ENCODE results near the gene CD40LG. TPM values are rescaled to one million over a fixed set of nuclear protein-coding genes. Genes with fewer than 3 reads are reported as not detected.

CD40LG gene
- total RNA-seq, 1 donor from 2014 or later, result not detected

DNA sequence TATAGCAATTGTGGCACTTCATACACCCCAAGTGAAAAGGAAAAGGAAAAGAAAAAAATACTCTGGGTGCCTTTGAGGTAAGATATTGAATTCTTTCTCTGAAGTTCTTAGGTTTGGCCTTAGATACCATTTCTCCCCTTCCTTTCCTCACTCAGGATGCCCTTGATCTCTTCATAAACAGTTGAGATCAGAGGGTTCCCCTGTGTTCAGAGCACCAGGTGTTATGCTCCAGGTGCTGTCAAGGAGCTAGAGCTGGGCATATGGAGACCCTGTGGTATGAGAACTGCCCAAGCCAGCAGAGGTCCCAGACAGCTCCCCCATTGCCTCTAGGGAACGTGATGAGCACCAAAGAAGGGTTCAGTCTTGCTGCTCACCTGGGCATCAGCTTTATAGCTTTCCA, 17.1 kb upstream of the CD40LG start:
- H3K36me3 Mint-ChIP-seq (ENCODE audit: low read depth), result no peaks in the 10 kb centered on the region
- H3K9me3 Mint-ChIP-seq (ENCODE audit: low read depth), result peaks cover 4% of the 10 kb centered on the region
- TF ChIP-seq, protein P1, sequence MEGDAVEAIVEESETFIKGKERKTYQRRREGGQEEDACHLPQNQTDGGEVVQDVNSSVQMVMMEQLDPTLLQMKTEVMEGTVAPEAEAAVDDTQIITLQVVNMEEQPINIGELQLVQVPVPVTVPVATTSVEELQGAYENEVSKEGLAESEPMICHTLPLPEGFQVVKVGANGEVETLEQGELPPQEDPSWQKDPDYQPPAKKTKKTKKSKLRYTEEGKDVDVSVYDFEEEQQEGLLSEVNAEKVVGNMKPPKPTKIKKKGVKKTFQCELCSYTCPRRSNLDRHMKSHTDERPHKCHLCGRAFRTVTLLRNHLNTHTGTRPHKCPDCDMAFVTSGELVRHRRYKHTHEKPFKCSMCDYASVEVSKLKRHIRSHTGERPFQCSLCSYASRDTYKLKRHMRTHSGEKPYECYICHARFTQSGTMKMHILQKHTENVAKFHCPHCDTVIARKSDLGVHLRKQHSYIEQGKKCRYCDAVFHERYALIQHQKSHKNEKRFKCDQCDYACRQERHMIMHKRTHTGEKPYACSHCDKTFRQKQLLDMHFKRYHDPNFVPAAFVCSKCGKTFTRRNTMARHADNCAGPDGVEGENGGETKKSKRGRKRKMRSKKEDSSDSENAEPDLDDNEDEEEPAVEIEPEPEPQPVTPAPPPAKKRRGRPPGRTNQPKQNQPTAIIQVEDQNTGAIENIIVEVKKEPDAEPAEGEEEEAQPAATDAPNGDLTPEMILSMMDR (IDR thresholded peaks at IDR 0.05), result no peak
- no peaks in the 10 kb centered on the region for H3K4me1 Mint-ChIP-seq (ENCODE audit: low read depth)
- H3K27me3 Mint-ChIP-seq (ENCODE audit: low read depth), result peaks cover 2% of the 10 kb centered on the region
- H3K4me3 Mint-ChIP-seq (ENCODE audit: unreplicated experiment), result no peak overlapping the region
- no peak for DNase-seq (ENCODE audit: low spot score)
- no peak overlapping the region for H3K27ac Mint-ChIP-seq (ENCODE audit: unreplicated experiment)

- peaks cover 3% of the 10 kb centered on the region for H3K9me3 Mint-ChIP-seq (ENCODE audit: low read depth)
- H3K4me1 Mint-ChIP-seq (ENCODE audit: low read depth), result no peaks in the 10 kb centered on the region
- no peaks in the 10 kb centered on the region for H3K27me3 Mint-ChIP-seq (ENCODE audit: low read depth)
- TF ChIP-seq, protein P1 (IDR thresholded peaks at IDR 0.05), result no peak
- H3K27ac Mint-ChIP-seq (ENCODE audit: unreplicated experiment), result no peak overlapping the region
- no peak overlapping the region for H3K4me3 Mint-ChIP-seq (ENCODE audit: unreplicated experiment)
- H3K36me3 Mint-ChIP-seq (ENCODE audit: low read depth), result no peaks in the 10 kb centered on the region
- no peak for DNase-seq (ENCODE audit: low spot score)
Observed at GRCh38 chrX:136635235-136635634, 12.7 kb upstream of the CD40LG start.

DNA sequence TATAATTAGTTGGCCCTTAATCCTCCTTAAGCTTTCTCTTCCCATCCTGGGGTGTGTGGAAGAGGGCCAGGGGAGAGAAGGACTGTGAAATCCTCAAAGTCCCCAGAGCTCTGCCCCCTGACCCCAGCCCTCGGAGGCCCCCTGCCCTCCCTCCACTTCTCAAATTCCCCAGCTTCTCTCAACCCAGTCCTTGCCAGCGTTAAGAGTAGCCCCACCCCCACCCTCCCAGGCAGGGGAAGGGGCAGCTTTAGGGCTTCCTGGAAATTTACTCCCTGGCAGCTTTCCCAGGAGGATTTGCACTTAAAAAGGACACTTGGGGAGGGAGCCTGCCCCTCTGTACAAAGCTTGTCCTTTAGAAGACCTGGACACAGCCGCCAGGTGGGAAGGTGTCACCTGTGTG, 11.8 kb upstream of the CD40LG start:
- Mint-ChIP-seq H3K4me1 (ENCODE audit: low read depth) (no peaks in the 10 kb centered on the region), H3K4me3 (ENCODE audit: unreplicated experiment) (no peak overlapping the region), H3K9me3 (ENCODE audit: low read depth) (peaks cover 3% of the 10 kb centered on the region), H3K27ac (ENCODE audit: unreplicated experiment) (no peak overlapping the region), H3K27me3 (ENCODE audit: low read depth) (no peaks in the 10 kb centered on the region), H3K36me3 (ENCODE audit: low read depth) (no peaks in the 10 kb centered on the region)
- no peak for DNase-seq (ENCODE audit: low spot score)
- TF ChIP-seq, protein P1 (IDR thresholded peaks at IDR 0.05), result no peak

DNA sequence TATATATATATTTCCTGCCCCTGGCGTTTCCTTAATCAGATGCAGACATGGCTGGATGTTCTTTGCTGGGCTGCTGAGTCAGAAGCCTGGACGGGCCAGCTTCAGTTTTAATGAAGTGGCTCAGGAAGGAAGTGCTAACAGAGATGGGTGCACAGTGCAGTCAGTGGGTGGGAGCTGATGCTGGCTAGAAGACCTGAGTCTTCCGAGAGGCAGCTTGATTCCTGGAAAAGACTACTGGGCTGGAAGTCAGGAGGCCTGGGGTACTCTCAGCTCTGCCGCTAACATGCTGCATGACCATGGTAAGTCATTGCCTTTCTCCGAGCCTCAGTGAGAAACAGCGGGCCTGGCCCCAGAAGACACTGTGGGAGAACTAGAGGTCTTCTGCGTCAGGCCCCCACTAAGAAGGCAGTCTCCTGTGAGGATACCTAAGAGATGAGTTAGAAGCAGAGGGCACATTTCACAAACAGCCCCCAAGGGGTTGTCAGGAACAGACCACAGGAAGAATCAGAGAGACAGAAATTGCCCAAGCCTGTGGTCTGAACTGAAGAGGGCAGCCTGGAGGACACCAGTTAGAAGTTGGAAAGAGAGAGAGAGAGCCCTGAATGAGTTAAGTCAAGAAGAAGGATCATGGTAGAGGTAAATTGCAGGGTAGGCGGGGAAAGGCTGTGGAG, 8.3 kb upstream of the CD40LG start:
- no peaks in the 10 kb centered on the region for H3K27me3 Mint-ChIP-seq (ENCODE audit: low read depth)
- no peak overlapping the region for H3K27ac Mint-ChIP-seq (ENCODE audit: unreplicated experiment)
- no peaks in the 10 kb centered on the region for H3K4me1 Mint-ChIP-seq (ENCODE audit: low read depth)
- TF ChIP-seq, protein P1 (IDR thresholded peaks at IDR 0.05), result no peak
- no peak for DNase-seq (ENCODE audit: low spot score)
- H3K36me3 Mint-ChIP-seq (ENCODE audit: low read depth), result no peaks in the 10 kb centered on the region
- H3K4me3 Mint-ChIP-seq (ENCODE audit: unreplicated experiment), result no peak overlapping the region
- H3K9me3 Mint-ChIP-seq (ENCODE audit: low read depth), result peaks cover 6% of the 10 kb centered on the region

DNA sequence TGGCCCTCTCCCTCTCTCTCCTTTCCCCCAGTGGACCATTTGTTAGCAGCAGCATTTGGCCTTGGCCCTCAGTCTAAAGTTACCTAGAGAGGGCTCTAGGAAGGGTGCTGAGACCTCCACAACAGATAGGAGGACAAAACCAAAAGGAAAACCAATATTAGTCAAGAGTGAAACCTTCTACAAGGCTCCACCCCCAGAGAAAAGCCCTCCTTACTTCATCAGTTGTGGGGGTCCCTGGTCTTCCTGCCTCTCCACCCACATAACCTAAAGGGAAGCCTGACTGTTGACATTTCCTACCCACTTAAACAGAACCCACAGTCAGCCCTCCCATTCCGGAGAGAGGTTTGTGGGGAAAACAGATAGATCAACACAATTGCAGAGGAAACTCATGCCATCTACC, 4.7 kb upstream of the CD40LG start:
- Mint-ChIP-seq H3K36me3 (ENCODE audit: low read depth) (no peaks in the 10 kb centered on the region), H3K27ac (ENCODE audit: unreplicated experiment) (no peak overlapping the region), H3K9me3 (ENCODE audit: low read depth) (peaks cover 27% of the 10 kb centered on the region), H3K4me1 (ENCODE audit: low read depth) (no peaks in the 10 kb centered on the region), H3K4me3 (ENCODE audit: unreplicated experiment) (no peak overlapping the region), H3K27me3 (ENCODE audit: low read depth) (peaks cover 5% of the 10 kb centered on the region)
- DNase-seq (ENCODE audit: low spot score), result no peak
- TF ChIP-seq, protein P1 (IDR thresholded peaks at IDR 0.05), result no peak
